IMR-90 (cell line): ENCODE measurements around the gene SCAMP2. TPM values are rescaled to one million over a fixed set of nuclear protein-coding genes. Genes with fewer than 3 reads are reported as not detected.

Experiments used
- ATAC-seq: fragments of 200-7000 bp; cut with Tn5 transposase; 2 replicates; pipeline ENCODE4 v1.9.1; 2020; ENCODE audit warnings: low read depth, mild to moderate bottlenecking, moderate library complexity
- BruUV-seq: library from RNA; stranded (reverse); fragments of 400-500 nt; replicated peaks from 2 replicates; lab custom pipeline; 2021; lab: Mats Ljungman, UMichigan
- CTCF ChIA-PET: fragments of 300-600 bp; formaldehyde crosslinking; extraction: SDS; loops from one replicate; lab custom pipeline; 2021; ENCODE audit warnings: antibody characterized with exemption; lab: Yijun Ruan, JAX
- POLR2A ChIA-PET: fragments of 300-600 bp; sonication (Branson Sonifier 250); formaldehyde crosslinking; loops from one replicate; lab custom pipeline; 2022; ENCODE audit warnings: antibody characterized with exemption; ENCODE audit not compliant: unreplicated experiment; lab: Charles Lee
- DNase-seq: peaks from one replicate; pipeline ENCODE4 v3.0.0; 2013
- H2AFZ ChIP-seq: replicated peaks from 2 replicates; pipeline ENCODE3; 2013; ENCODE audit warnings: low read length, mild to moderate bottlenecking; ENCODE audit not compliant: poor library complexity
- H2AK5ac ChIP-seq: 2 replicates; pipeline ENCODE4 v1.6.1; 2013; ENCODE audit warnings: low read depth, low read length, inconsistent platforms
- H2AK9ac ChIP-seq: replicated peaks from 2 replicates; pipeline ENCODE3; 2013; ENCODE audit warnings: mild to moderate bottlenecking, low read depth, low read length, moderate library complexity; ENCODE audit not compliant: poor library complexity
- H2BK120ac ChIP-seq: 2 replicates; pipeline ENCODE4 v1.6.1; 2013; ENCODE audit warnings: low read depth, low read length, inconsistent platforms
- H2BK15ac ChIP-seq: 3 replicates; pipeline ENCODE4 v1.6.1; 2013; ENCODE audit warnings: low read depth, low read length, inconsistent platforms
- H2BK20ac ChIP-seq: 2 replicates; pipeline ENCODE4 v1.6.1; 2013; ENCODE audit warnings: low read depth, mild to moderate bottlenecking, inconsistent platforms, low read length, moderate library complexity
- H2BK5ac ChIP-seq: 2 replicates; pipeline ENCODE4 v1.6.1; 2013; ENCODE audit warnings: mild to moderate bottlenecking, low read depth, low read length, inconsistent platforms; ENCODE audit not compliant: poor library complexity, severe bottlenecking
- H3K14ac ChIP-seq: replicated peaks from 2 replicates; pipeline ENCODE4 v1.6.1; 2013; ENCODE audit warnings: low read depth, low read length, inconsistent platforms
- H3K18ac ChIP-seq: 2 replicates; pipeline ENCODE4 v1.6.1; 2013; ENCODE audit warnings: low read depth, low read length, control low read depth
- H3K23ac ChIP-seq: 2 replicates; pipeline ENCODE4 v1.6.1; 2013; ENCODE audit warnings: low read depth, low read length, inconsistent platforms
- H3K27ac ChIP-seq: 2 replicates; pipeline ENCODE4 v1.5.1; 2013; ENCODE audit warnings: mild to moderate bottlenecking, control low read depth, low read length; ENCODE audit not compliant: insufficient read depth
- H3K27me3 ChIP-seq: 2 replicates; pipeline ENCODE4 v1.6.1; 2013; ENCODE audit warnings: low read length; ENCODE audit not compliant: control insufficient read depth, insufficient read depth
- H3K36me3 ChIP-seq: 2 replicates; pipeline ENCODE4 v1.6.1; 2013; ENCODE audit warnings: low read length, mixed read lengths; ENCODE audit not compliant: control insufficient read depth, insufficient read depth
- H3K4ac ChIP-seq: 2 replicates; pipeline ENCODE4 v1.6.1; 2013; ENCODE audit warnings: low read depth, low read length, inconsistent platforms
- H3K4me1 ChIP-seq: 2 replicates; pipeline ENCODE4 v1.6.1; 2013; ENCODE audit warnings: low read length, mixed read lengths; ENCODE audit not compliant: control insufficient read depth, insufficient read depth
- H3K4me2 ChIP-seq: 2 replicates; pipeline ENCODE4 v1.6.1; 2013; ENCODE audit warnings: low read depth, mild to moderate bottlenecking, control low read depth, low read length, moderate library complexity
- H3K4me3 ChIP-seq: 2 replicates; pipeline ENCODE4 v1.5.1; 2013; ENCODE audit warnings: low read depth, mild to moderate bottlenecking, control low read depth, low read length, moderate library complexity; ENCODE audit not compliant: insufficient read depth
- H3K56ac ChIP-seq: 2 replicates; pipeline ENCODE4 v1.6.1; 2013; ENCODE audit warnings: low read length, inconsistent platforms; ENCODE audit not compliant: insufficient read depth; ENCODE audit errors: extremely low read depth
- H3K79me1 ChIP-seq, 2 experiments: 2 replicates each; pipeline ENCODE4 v1.6.1; 2013; ENCODE audit warnings: low read length in 2 of 2, inconsistent platforms in 1 of 2, low read depth in 1 of 2
- H3K9ac ChIP-seq: 2 replicates; pipeline ENCODE4 v1.6.1; 2013; ENCODE audit warnings: low read depth, low read length, control low read depth
- H3K9me1 ChIP-seq: 2 replicates; pipeline ENCODE4 v1.6.1; 2013; ENCODE audit warnings: low read length, inconsistent platforms; ENCODE audit not compliant: insufficient read depth
- H3K9me3 ChIP-seq: 2 replicates; pipeline ENCODE4 v1.6.1; 2013; ENCODE audit warnings: low read length; ENCODE audit not compliant: control insufficient read depth, insufficient read depth
- H4K20me1 ChIP-seq: 2 replicates; pipeline ENCODE4 v1.6.1; 2013; ENCODE audit warnings: low read length, inconsistent platforms; ENCODE audit not compliant: insufficient read depth
- H4K5ac ChIP-seq: 2 replicates; pipeline ENCODE4 v1.6.1; 2013; ENCODE audit warnings: mild to moderate bottlenecking, low read depth, low read length, control low read depth
- H4K8ac ChIP-seq, 2 experiments: 2 replicates each; pipeline ENCODE4 v1.6.1; 2013; ENCODE audit warnings: low read depth in 2 of 2, low read length in 2 of 2, control low read depth in 1 of 2, inconsistent platforms in 1 of 2
- H4K91ac ChIP-seq: 2 replicates; pipeline ENCODE4 v1.6.1; 2013; ENCODE audit warnings: low read depth, low read length, inconsistent platforms; ENCODE audit not compliant: insufficient read depth
- BHLHE40 ChIP-seq: fragments of 150-350 bp; IDR thresholded peaks from 2 replicates; pipeline ENCODE4 v1.6.1; 2016; ENCODE audit warnings: mild to moderate bottlenecking, low read depth, low read length
- CEBPB ChIP-seq: IDR thresholded peaks from 2 replicates; pipeline ENCODE4 v1.6.1; 2012; ENCODE audit warnings: low read depth, low read length, improper control_type of control experiment
- CHD1 ChIP-seq: IDR thresholded peaks from 2 replicates; pipeline ENCODE4 v1.6.1; 2012; ENCODE audit warnings: low read depth, low read length, improper control_type of control experiment
- FOS ChIP-seq: fragments of 150-350 bp; IDR thresholded peaks from 2 replicates; pipeline ENCODE4 v1.6.1; 2016; ENCODE audit warnings: low read depth, low read length
- MAFK ChIP-seq: IDR thresholded peaks from 2 replicates; pipeline ENCODE4 v1.6.1; 2012; ENCODE audit warnings: low read depth, low read length, improper control_type of control experiment
- MAZ ChIP-seq: IDR thresholded peaks from 2 replicates; pipeline ENCODE4 v1.6.1; 2012; ENCODE audit warnings: low read depth, mild to moderate bottlenecking, low read length, improper control_type of control experiment, moderate library complexity, borderline replicate concordance
- MXI1 ChIP-seq: IDR thresholded peaks from 2 replicates; pipeline ENCODE4 v1.6.1; 2012; ENCODE audit warnings: low read depth, mild to moderate bottlenecking, low read length, moderate library complexity, borderline replicate concordance
- NFE2L2 ChIP-seq: fragments of 150-350 bp; IDR thresholded peaks from 2 replicates; pipeline ENCODE4 v1.6.1; 2016; ENCODE audit warnings: low read depth, mild to moderate bottlenecking, low read length
- POLR2A ChIP-seq: IDR thresholded peaks from 2 replicates; pipeline ENCODE4 v1.6.1; 2012; ENCODE audit warnings: mild to moderate bottlenecking, low read depth, low read length
- RAD21 ChIP-seq: IDR thresholded peaks from 2 replicates; pipeline ENCODE4 v1.6.1; 2012; ENCODE audit warnings: low read length, improper control_type of control experiment
- RCOR1 ChIP-seq: IDR thresholded peaks from 2 replicates; pipeline ENCODE4 v1.6.1; 2012; ENCODE audit warnings: mild to moderate bottlenecking, low read length, improper control_type of control experiment; ENCODE audit not compliant: insufficient replicate concordance
- RFX5 ChIP-seq: IDR thresholded peaks from 2 replicates; pipeline ENCODE4 v1.8.0; 2012; ENCODE audit warnings: low read depth, mild to moderate bottlenecking, low read length, moderate library complexity
- SMC3 ChIP-seq: fragments of 150-350 bp; IDR thresholded peaks from 2 replicates; pipeline ENCODE4 v1.6.1; 2016; ENCODE audit warnings: low read depth, mild to moderate bottlenecking, antibody characterized with exemption, low read length, moderate library complexity
- WGBS, 2 experiments: methylation state at CpG; one replicate each; pipeline versions ENCODE4 v1.1.5 to v1.1.7; 2013; ENCODE audit warnings: missing lambda C conversion rate in 2 of 2; ENCODE audit not compliant: insufficient read length in 1 of 2; ENCODE audit errors: extremely low coverage in 2 of 2; 5-methylcytosine and 5-hydroxymethylcytosine counted together
- dilution Hi-C: fragments of 300-500 bp; cut with HindIII; formaldehyde crosslinking; loops from one replicate; pipeline ENCODE4 v1.14.3; 2018; ENCODE audit warnings: low sequenced_read_pairs; ENCODE audit not compliant: unreplicated experiment
- in situ Hi-C: fragments of 300-500 bp; cut with MboI; formaldehyde crosslinking; loops from 3 replicates; pipeline ENCODE4 v1.14.3; 2019; ENCODE audit warnings: low sequenced_read_pairs, inconsistent platforms, mixed read lengths
- intact Hi-C: fragments of 100-400 bp; cut with micrococcal nuclease; formaldehyde crosslinking; loops from 2 replicates; pipeline ENCODE4 v1.10.0; 2022
- polyA plus RNA-seq, 3 experiments: library from polyadenylated mRNA; depleted of rRNA; stranded (reverse); fragments of >200 nt; gene quantifications; 2 replicates each; pipeline ENCODE4 v1.2.3, GENCODE V29; 2012; ENCODE audit warnings: low replicate concordance in 1 of 3
- total RNA-seq: library from RNA; depleted of rRNA; stranded (reverse); fragments of >200 nt; gene quantifications from 2 replicates; pipeline ENCODE4 v1.2.3, GENCODE V29; 2012
- TF ChIP-seq, protein P1 (sequence below): fragments of 150-350 bp; IDR thresholded peaks from 2 replicates; pipeline ENCODE4 v1.6.1; 2016; ENCODE audit warnings: low read depth, mild to moderate bottlenecking, low read length, moderate library complexity, borderline replicate concordance
- TF ChIP-seq, protein P2 (sequence below): fragments of 150-350 bp; IDR thresholded peaks from 2 replicates; pipeline ENCODE4 v1.6.1; 2017; ENCODE audit warnings: mild to moderate bottlenecking, antibody characterized with exemption, low read length, low read depth
- TF ChIP-seq, protein P3 (sequence below): conservative IDR thresholded peaks from 2 replicates; pipeline ENCODE4 v1.5.1; 2012; ENCODE audit warnings: mild to moderate bottlenecking, low read depth, low read length, improper control_type of control experiment

SCAMP2 gene
- total and polyA plus RNA-seq, 2 of the 4 experiments (the other 2 are of a cell fraction): 25.8 to 111 TPM

DNA sequence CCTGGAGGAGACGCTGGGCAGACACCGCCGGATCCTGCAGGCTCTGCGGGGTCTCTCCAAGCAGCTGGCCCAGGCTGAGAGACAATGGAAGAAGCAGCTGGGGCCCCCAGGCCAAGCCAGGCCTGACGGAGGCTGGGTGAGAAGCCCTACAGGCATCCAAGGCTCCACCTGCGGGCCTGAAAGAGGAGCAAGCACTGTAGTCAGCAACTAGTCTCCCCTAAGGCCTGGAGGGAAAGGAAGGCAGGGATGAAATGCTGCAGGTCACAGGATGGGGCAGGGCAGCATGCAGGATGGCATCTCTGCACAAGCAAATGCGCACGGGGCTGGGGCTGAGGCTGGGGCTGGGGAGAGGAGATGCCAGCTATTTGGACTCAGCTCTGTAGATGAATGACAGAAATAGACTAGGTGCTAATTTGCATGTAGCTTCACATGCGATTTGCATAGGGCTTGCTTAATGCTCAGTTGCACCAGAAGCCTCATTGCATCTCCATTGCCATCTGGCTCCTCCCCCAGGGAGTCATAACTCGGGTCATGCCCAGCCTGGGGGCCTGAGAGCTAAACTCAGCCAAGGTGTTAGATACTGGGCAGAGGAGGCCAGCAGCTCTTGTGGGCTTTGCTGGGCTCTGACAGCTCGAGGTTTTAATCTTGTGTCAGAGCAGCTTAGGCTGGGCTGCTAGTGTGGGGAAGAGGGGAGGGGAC is 51.9 kb downstream of the SCAMP2 start:
- POLR2A ChIA-PET: no interaction called here
- no peak for DNase-seq

More for the DNA sequence above, 51.9 kb downstream of the SCAMP2 start:
- BruUV-seq: no TSS peak
- TF ChIP-seq NFE2L2 (no peak), POLR2A (no peak), CHD1 (no peak), RFX5 (no peak), SMC3 (no peak), RAD21 (no peak), MXI1 (no peak), FOS (no peak), RCOR1 (no peak), MAFK (no peak), MAZ (no peak), CEBPB (no peak), BHLHE40 (no peak)
- TF ChIP-seq, protein P1, sequence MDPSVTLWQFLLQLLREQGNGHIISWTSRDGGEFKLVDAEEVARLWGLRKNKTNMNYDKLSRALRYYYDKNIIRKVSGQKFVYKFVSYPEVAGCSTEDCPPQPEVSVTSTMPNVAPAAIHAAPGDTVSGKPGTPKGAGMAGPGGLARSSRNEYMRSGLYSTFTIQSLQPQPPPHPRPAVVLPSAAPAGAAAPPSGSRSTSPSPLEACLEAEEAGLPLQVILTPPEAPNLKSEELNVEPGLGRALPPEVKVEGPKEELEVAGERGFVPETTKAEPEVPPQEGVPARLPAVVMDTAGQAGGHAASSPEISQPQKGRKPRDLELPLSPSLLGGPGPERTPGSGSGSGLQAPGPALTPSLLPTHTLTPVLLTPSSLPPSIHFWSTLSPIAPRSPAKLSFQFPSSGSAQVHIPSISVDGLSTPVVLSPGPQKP: no peak
- TF ChIP-seq, protein P2, sequence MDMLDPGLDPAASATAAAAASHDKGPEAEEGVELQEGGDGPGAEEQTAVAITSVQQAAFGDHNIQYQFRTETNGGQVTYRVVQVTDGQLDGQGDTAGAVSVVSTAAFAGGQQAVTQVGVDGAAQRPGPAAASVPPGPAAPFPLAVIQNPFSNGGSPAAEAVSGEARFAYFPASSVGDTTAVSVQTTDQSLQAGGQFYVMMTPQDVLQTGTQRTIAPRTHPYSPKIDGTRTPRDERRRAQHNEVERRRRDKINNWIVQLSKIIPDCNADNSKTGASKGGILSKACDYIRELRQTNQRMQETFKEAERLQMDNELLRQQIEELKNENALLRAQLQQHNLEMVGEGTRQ: no peak
- TF ChIP-seq, protein P3, sequence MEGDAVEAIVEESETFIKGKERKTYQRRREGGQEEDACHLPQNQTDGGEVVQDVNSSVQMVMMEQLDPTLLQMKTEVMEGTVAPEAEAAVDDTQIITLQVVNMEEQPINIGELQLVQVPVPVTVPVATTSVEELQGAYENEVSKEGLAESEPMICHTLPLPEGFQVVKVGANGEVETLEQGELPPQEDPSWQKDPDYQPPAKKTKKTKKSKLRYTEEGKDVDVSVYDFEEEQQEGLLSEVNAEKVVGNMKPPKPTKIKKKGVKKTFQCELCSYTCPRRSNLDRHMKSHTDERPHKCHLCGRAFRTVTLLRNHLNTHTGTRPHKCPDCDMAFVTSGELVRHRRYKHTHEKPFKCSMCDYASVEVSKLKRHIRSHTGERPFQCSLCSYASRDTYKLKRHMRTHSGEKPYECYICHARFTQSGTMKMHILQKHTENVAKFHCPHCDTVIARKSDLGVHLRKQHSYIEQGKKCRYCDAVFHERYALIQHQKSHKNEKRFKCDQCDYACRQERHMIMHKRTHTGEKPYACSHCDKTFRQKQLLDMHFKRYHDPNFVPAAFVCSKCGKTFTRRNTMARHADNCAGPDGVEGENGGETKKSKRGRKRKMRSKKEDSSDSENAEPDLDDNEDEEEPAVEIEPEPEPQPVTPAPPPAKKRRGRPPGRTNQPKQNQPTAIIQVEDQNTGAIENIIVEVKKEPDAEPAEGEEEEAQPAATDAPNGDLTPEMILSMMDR: no peak
- no peak overlapping the region for H2AK5ac ChIP-seq
- no peak overlapping the region for H3K4me3 ChIP-seq
- H2BK20ac ChIP-seq: no peak overlapping the region
- no peak overlapping the region for H3K4me2 ChIP-seq
- no peaks in the 10 kb centered on the region for H3K9me3 ChIP-seq
- in situ Hi-C loops: no loop called here
- H2BK5ac ChIP-seq: no peak overlapping the region
- intact Hi-C loops: no loop called here
- H3K9ac ChIP-seq: no peak overlapping the region
- CTCF ChIA-PET: no interaction called here
- no peak overlapping the region for H3K27ac ChIP-seq
- no peak overlapping the region for H2BK120ac ChIP-seq
- H3K9me1 ChIP-seq: 0 out of 2 replicates have a peak, but pooled peaks cover 4% of the 10 kb centered on the region
- 46% methylated on average over 6 of the region's 11 CpGs; no CpG with 5 or more reads in 1 of the 2 experiments for WGBS, 2 experiments
- no peaks in the 10 kb centered on the region for H3K4me1 ChIP-seq
- H3K27me3 ChIP-seq: peaks cover 49% of the 10 kb centered on the region
- dilution Hi-C loops: no loop called here
- H3K4ac ChIP-seq: no peak overlapping the region
- H3K36me3 ChIP-seq: no peaks in the 10 kb centered on the region
- no peak overlapping the region for H3K23ac ChIP-seq
- H2BK15ac ChIP-seq: no peak overlapping the region
- H2AFZ ChIP-seq: no peak overlapping the region
- no peak overlapping the region for H3K56ac ChIP-seq
- H4K91ac ChIP-seq: no peak overlapping the region
- no peak overlapping the region for H3K14ac ChIP-seq
- no peak for ATAC-seq
- peaks cover 4% of the 10 kb centered on the region; the same call in 1 of the 2 replicates for H4K20me1 ChIP-seq
- no peaks in the 10 kb centered on the region for H3K79me1 ChIP-seq
- H3K18ac ChIP-seq: no peak overlapping the region
- H4K8ac ChIP-seq: no peak overlapping the region
- no peak overlapping the region for H4K5ac ChIP-seq
- H2AK9ac ChIP-seq: no peak overlapping the region
